GM18867 (cell line): ENCODE results near the gene RC3H2.
"Not testable (repeated sequence)": the region's sequence is repeated elsewhere in the genome, so short reads cannot be mapped to it uniquely, and the experiment has no call there.

Source experiments
- ATAC-seq: cut with Tn5 transposase; IDR thresholded peaks from one replicate; pipeline ENCODE4 v1.9.1; 2021; ENCODE audit warnings: mild to moderate bottlenecking, moderate library complexity; ENCODE audit not compliant: unreplicated experiment

The RC3H2 gene

GRCh38 chr9:122929796-122930354 lies 24.7 kb upstream of the RC3H2 start:
- no peak for ATAC-seq

DNA sequence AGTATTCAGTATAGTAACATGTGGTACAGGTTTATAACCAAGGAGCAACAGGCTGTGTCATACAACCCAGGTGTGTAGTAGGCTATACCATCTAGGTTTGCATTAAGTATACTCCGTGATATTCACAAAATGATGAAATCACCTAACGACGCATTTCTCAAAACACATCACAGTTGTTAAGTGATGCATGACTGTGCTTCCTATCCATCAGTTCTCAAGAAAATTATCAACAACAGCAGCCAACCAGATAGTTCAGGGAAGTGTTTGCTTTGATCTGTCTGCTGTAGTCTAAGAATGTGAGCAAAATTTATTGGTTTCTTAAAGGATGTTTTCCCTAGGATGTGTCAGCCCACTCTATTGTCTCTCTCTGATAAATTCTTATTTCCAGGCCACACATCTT lies 18.8 kb upstream of the RC3H2 start:
- ATAC-seq, result no peak

DNA sequence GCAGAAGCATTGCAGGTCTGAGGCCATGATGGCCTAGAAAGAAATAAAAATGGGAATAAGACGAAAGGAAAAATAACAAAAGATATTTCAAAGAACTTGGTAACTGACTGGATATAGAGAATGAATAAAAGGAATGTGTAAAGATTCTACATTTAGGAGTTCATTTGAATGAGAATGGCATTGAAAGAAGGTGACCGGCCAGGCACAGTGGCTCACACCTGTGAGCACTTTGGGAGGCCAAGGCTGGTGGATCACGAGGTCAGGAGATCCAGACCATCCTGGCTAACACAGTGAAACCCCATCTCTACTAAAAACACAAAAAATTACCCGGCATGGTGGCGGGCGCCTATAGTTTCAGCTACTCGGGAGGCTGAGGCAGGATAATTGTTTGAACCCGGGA lies 17.6 kb upstream of the RC3H2 start:
- ATAC-seq, result no peak

DNA sequence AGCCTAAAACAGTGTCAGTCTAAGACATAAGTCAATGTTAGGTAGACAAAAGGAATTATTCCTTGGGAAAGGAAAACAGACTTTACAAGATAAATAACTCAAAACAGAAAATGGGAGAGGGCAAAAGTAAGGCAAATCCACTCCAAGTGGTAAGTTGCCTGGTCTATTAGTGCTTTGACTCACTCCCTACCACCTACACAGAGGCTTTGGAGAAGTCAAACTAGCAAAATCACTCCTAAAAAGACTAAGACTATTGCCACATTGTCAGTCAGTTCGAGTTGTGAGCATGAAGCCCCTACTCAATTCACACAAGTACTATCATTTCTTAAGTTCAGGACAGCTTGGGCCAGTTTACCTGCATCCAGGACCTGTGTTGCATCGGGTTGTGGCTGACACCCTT lies 13.2 kb upstream of the RC3H2 start:
- ATAC-seq, result no peak

DNA sequence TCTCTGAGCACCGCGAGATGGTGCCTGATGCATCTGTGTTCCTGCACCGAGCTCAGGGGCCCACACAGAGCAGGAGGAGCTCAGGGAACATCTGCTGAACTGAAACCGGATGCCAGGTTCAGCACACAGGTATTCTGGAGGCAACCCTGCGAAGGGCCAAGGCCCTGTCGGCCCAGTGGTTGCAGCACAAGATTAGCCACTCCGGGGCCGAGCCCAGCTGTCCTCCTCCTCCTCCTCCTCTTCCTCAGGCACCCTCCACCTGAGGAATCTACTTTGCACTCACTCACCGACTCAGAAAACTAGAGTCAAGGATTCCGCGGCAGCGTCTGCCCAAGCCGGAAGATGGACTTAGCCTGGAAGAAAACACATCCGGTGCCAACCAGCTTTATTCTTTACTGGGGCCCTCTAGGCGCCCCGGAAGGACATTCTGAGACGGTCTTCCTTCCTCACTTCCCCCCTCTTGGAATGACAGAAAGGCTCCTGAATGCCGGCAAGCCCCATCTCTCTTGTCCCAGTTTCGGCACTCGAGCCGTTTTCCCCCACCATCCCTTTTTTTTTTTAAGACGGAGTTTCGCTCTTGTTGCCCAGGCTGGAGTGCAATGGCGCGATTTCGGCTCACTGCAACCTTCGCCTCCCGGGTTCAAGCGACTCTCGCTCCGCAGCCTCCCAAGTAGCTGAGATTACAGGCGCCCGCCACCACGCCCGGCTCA lies 8.0 kb upstream of the RC3H2 start, which contains the start of gene ZBTB6:
Gene ZBTB6 (minus strand): TSS at position 360 of the 710 bp plus-strand sequence. CDS start 1,251 bp downstream, outside the sequence.
- peak; percentile 97 for ATAC-seq

- no peak for ATAC-seq
These were observed 7.5 kb upstream of the RC3H2 start for GRCh38 chr9:122912671-122912963.

- not testable (repeated sequence) for ATAC-seq
These were observed 963 bp upstream of the RC3H2 start for GRCh38 chr9:122906122-122906521.

DNA sequence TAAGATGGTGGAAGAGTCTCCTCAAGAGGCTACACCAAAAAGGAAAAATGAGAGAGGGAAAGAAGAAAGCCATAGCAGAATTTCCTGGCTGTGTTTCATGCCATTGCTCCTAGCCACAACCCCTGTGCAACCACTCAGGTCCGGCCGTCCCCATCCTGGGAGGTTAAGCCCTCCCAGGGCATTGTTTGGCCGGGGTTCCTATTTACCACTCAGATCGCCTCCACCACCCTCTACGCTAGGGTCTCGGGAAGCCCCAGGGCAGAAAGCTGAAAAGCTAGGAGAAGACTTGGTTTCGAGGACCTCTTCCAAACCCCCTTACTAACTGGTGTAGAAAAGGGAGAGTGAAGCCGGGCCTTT lies 715 bp downstream of the RC3H2 start:
- ATAC-seq, result peak; percentile 28

DNA sequence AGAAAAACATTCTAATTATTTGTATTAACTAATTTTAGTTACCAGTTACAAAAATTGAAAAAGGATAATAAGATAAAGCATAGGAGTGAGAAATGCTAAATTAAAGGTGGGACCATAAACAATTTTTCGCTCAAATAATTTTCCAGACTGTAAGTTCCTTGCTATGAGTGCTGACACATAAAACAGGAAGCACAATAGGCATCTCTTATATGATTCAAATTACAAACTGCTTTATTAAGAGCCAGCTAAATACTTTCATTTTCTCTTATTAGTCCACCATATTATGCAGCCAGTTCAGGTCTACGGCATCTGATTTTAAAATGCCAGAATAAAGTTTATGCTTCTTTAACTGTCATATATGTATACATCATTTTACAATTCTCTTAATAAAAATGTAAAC lies 4.4 kb downstream of the RC3H2 start:
- no peak for ATAC-seq

GRCh38 chr9:122897969-122898368 lies 7.2 kb downstream of the RC3H2 start:
- no peak for ATAC-seq

- ATAC-seq, result no peak
These were observed 16.7 kb downstream of the RC3H2 start for GRCh38 chr9:122888480-122888879.

DNA sequence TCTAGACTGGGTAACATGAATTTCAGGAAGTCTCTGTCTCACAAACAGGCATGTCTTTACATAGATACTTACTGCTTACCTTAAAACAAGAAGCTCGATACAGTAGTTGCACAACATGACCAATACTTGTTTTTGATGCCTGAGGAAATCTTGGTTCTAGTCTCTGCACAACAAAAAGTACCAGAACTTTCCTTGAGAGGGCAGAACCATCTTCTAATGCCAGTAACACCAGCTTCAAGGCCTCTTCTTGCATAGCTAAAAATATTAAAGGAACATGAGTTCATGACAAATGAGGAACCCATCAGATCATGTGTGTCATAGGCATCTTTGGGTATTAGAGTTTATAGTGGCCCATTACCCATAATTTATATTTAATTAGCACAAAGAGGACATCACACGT lies 22.0 kb downstream of the RC3H2 start:
- ATAC-seq, result no peak

GRCh38 chr9:122879443-122879842 lies 25.7 kb downstream of the RC3H2 start:
- no peak for ATAC-seq

DNA sequence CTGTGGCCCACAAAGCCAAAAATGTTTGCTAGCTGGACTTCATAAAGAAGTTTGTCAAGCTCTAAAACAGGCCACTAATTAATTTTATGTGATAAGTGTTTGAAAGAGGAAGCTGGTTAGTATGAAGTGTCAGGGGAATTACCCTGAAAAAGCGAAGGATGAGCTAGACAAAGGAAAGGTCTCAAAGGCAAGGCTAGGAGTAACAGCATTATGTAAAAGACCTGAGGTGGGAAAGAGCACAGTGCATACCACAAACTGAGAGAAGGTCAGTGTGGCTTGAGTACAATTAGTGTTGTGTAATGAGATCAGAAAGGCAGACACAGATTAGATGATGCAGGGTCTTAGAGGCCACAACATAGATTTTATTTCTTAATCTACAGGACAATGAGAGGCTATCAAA lies 29.6 kb downstream of the RC3H2 start:
- no peak for ATAC-seq

DNA sequence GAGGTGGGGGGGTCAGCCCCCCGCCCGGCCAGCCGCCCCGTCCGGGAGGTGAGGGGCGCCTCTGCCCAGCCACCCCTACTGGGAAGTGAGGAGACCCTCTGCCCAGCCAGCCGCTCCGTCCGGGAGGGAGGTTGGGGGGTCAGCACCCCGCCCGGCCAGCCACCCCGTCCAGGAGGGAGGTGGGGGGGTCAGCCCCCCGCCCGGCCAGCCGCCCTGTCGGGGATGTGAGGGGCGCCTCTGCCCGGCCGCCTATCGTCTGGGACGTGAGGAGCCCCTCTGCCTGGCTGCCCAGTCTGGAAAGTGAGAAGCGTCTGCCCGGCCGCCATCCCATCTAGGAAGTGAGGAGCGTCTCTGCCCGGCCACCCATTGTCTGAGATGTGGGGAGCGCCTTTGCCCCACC lies 37.9 kb downstream of the RC3H2 start:
- ATAC-seq, result not testable (repeated sequence)

DNA sequence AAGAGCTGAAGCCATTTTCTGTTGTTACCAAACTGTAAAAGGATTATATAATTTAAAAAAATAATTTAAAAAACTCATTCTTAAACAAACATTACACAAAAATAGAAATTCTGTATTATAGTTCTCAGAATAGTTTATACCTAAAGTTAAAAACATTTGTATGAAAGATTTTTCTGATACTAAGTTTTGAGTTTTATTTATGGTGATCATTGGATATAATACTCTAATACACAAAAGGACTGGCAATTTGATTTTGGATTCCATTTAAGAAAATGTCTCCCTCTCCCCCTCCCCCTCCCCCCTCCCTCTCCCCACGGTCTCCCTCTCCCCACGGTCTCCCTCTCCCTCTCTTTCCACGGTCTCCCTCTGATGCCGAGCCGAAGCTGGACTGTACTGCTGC lies 39.1 kb downstream of the RC3H2 start:
- ATAC-seq, result no peak

DNA sequence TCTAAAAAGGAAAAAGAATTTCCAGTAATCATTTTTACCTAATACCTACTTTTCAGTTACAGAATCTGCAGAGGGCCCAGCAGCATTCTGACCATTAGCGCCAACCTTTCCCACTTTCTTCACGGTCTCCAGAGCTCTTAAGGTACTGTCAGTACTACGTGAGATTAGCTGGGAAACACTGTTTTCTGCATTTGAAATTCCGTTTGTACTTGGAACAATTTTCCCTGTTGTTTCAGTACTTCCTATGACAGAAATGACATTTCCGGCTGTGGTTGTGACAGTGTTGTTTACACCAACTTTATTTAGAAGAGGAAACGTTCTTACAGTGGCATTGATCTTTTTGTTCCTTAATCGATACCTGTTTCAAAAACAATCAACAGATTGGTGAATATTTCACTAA lies 39.9 kb downstream of the RC3H2 start:
- ATAC-seq, result no peak

DNA sequence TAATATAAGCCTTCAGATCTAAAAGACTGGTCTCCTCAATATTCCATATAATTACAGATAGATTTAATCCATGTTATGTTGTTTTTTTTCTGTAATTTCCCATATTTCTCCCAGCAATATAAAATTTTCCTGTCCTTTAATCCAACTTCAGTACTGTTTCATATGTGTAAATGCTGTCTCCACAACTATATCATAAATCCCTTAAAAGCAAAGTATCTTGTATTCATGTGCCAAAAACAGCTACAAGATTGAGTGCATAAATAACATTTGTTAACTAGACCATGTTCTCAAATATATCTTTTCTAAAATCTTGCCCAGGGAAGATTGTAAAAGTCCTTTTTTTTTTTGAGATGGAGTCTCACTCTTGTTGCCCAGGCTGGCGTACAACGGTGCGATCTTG lies 41.8 kb downstream of the RC3H2 start:
- ATAC-seq, result no peak

- no peak for ATAC-seq
These were observed 44.6 kb downstream of the RC3H2 start for GRCh38 chr9:122860319-122861142.

- ATAC-seq, result no peak
These were observed 47.3 kb downstream of the RC3H2 start for GRCh38 chr9:122857815-122858214.

DNA sequence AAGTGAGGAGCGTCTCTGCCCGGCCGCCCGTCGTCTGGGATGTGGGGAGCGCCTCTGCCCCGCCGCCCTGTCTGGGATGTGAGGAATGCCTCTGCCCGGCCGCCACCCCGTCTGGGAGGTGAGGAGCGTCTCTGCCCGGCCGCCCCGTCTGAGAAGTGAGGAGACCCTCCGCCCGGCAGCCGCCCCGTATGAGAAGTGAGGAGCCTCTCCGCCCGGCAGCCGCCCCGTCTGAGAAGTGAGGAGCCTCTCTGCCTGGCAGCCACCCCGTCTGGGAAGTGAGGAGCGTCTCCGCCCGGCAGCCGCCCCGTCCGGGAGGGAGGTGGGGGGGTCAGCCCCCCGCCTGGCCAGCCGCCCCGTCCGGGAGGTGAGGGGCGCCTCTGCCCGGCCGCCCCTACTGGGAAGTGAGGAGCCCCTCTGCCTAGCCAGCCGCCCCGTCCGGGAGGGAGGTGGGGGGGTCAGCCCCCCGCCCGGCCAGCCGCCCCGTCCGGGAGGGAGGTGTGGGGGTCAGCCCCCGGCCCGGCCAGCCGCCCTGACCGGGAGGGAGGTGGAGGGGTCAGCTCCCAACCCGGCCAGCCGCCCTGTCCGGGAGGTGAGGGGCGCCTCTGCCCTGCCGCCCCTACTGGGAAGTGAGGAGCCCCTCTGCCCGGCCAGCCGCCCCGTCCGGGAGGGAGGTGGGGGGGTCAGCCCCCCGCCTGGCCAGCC lies 52.9 kb downstream of the RC3H2 start:
- not testable (repeated sequence) for ATAC-seq
